GM18873 (cell line): ENCODE measurements around the gene PRKG1.
"Not testable (repeated sequence)": the region's sequence is repeated elsewhere in the genome, so short reads cannot be mapped to it uniquely, and the experiment has no call there.

ENCODE experiments used
- ATAC-seq: cut with Tn5 transposase; IDR thresholded peaks from one replicate; pipeline ENCODE4 v1.9.1; 2021; ENCODE audit warnings: mild to moderate bottlenecking, moderate library complexity, moderate number of reproducible peaks; ENCODE audit not compliant: unreplicated experiment, low FRiP score

Gene PRKG1

GRCh38 chr10:51544933-51545332 lies 470.6 kb downstream of the PRKG1 start:
- ATAC-seq = no peak

- ATAC-seq = no peak
These were observed 473.7 kb downstream of the PRKG1 start for GRCh38 chr10:51547941-51548340.

- no peak for ATAC-seq
These were observed 478.6 kb downstream of the PRKG1 start for GRCh38 chr10:51552879-51553278.

GRCh38 chr10:51564896-51565510 lies 490.7 kb downstream of the PRKG1 start:
- ATAC-seq = no peak

- ATAC-seq = no peak
These were observed 493.0 kb downstream of the PRKG1 start for GRCh38 chr10:51567271-51567670.

GRCh38 chr10:51569467-51569866 lies 495.2 kb downstream of the PRKG1 start:
- ATAC-seq = no peak

- no peak for ATAC-seq
These were observed 500.2 kb downstream of the PRKG1 start for GRCh38 chr10:51574248-51575048.

- not testable (repeated sequence) for ATAC-seq
These were observed 506.9 kb downstream of the PRKG1 start for GRCh38 chr10:51581196-51581595.

GRCh38 chr10:51583976-51584375 lies 509.7 kb downstream of the PRKG1 start:
- ATAC-seq = no peak

- no peak for ATAC-seq
These were observed 511.5 kb downstream of the PRKG1 start for GRCh38 chr10:51585742-51586141.

- ATAC-seq = no peak
These were observed 514.7 kb downstream of the PRKG1 start for GRCh38 chr10:51588984-51589383.

GRCh38 chr10:51590818-51591217 lies 516.5 kb downstream of the PRKG1 start:
- ATAC-seq = no peak

GRCh38 chr10:51596695-51597094 lies 522.4 kb downstream of the PRKG1 start:
- ATAC-seq = no peak

- no peak for ATAC-seq
These were observed 525.4 kb downstream of the PRKG1 start for GRCh38 chr10:51599647-51600046.

GRCh38 chr10:51602326-51602725 lies 528.0 kb downstream of the PRKG1 start:
- ATAC-seq = no peak

- no peak for ATAC-seq
These were observed 530.3 kb downstream of the PRKG1 start for GRCh38 chr10:51604579-51604978.

GRCh38 chr10:51606825-51607462 lies 532.7 kb downstream of the PRKG1 start:
- no peak for ATAC-seq

- no peak for ATAC-seq
These were observed 533.2 kb downstream of the PRKG1 start for GRCh38 chr10:51607463-51607835.

GRCh38 chr10:51608211-51608610 lies 533.9 kb downstream of the PRKG1 start:
- no peak for ATAC-seq

- ATAC-seq = no peak
These were observed 541.5 kb downstream of the PRKG1 start for GRCh38 chr10:51615764-51616298.

- ATAC-seq = no peak
These were observed 543.4 kb downstream of the PRKG1 start for GRCh38 chr10:51617576-51618235.
